ENCODE data around the gene CCDC18.

DNA sequence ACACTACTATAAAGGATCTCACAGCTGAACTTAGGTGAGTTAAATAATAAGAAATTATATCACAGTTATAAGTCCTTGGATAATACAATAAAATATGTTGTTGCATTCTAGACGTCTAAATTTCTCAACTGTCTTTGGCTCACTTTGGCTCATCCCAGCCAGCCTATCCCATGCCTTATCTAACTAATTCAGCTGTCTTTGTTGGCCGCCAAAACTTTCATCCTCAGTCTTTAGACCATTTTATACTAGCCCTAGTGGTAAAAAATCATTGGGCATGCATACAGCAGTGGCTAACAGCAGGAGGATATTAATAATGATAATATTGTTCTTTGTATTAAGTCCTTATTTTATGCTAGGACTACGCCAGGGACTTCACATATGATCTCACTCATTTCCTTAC lies 59.3 kb downstream of the CCDC18 start:
- TF ChIP-seq, protein P1, sequence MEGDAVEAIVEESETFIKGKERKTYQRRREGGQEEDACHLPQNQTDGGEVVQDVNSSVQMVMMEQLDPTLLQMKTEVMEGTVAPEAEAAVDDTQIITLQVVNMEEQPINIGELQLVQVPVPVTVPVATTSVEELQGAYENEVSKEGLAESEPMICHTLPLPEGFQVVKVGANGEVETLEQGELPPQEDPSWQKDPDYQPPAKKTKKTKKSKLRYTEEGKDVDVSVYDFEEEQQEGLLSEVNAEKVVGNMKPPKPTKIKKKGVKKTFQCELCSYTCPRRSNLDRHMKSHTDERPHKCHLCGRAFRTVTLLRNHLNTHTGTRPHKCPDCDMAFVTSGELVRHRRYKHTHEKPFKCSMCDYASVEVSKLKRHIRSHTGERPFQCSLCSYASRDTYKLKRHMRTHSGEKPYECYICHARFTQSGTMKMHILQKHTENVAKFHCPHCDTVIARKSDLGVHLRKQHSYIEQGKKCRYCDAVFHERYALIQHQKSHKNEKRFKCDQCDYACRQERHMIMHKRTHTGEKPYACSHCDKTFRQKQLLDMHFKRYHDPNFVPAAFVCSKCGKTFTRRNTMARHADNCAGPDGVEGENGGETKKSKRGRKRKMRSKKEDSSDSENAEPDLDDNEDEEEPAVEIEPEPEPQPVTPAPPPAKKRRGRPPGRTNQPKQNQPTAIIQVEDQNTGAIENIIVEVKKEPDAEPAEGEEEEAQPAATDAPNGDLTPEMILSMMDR (IDR thresholded peaks at IDR 0.05) = no peak
- TF ChIP-seq EP300 (IDR thresholded peaks at IDR 0.05) (no peak), POLR2A (IDR thresholded peaks at IDR 0.05) (no peak), POLR2AphosphoS5 (IDR thresholded peaks at IDR 0.05) (no peak)
